ENCODE measurements around the gene DDX49. TPM values are rescaled to one million over a fixed set of nuclear protein-coding genes. Genes with fewer than 3 reads are reported as not detected.

The DDX49 gene
- total RNA-seq, 1 experiment from 2014 or later, result 51.9 TPM

DNA sequence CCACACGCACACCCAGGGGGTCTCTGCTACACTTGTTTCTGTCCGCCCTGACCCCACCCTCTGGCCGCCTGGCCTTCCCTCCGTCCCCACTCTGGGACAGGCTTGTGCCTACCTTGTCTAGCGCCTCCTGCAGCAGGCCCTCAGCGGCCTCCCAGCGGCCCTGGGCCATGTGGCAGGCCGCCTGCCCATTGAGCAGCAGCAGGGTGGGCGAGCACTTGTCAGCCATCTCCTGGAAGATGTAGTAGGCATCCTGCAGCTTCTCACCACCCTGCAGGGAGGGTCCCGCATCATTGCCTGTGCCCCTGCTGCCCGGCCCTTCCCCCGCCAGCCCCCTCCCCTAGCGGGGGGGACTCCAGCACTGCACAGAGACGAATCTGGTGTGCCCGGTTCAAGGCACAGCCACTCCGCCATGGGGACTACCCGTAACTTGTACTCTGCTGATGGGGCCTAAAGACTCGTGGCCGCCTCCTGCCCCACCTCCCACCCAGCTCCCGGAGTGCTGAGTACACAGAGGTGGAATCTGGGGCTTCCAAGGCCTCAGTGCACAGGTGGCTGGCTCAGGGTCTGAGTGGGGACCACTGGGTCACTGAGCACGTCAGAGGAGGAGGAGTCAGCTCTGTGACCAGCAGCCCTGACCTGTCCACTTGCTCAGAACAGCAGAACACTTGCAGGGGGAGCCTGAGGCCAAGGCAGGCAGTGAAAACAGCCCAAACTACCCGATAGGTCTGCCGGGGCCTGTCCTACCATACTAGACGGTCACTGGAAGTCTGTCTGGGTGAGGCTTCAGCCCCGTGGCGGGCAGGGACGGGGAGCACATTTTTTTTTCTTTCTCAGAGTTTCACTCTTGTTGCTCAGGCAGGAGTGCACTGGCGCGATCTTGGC lies 16.1 kb upstream of the DDX49 start:
- Histone ChIP-seq H3K4me2 (ENCODE audit: low read length) (no peak overlapping the region), H3K9ac (ENCODE audit: low read length) (no peak overlapping the region), H3K9me2 (ENCODE audit: insufficient read depth) (no peaks in the 10 kb centered on the region), H3K79me2 (ENCODE audit: insufficient read depth, low read length) (no peaks in the 10 kb centered on the region), H3K4me1 (ENCODE audit: control insufficient read depth in 1 of 2, insufficient read depth in 2 of 2, low read length in 2 of 2) (no peaks in the 10 kb centered on the region), H4K20me1 (ENCODE audit: insufficient read depth) (no peaks in the 10 kb centered on the region), H3K27ac (ENCODE audit: low read depth, low read length) (no peak overlapping the region), H3K36me3 (ENCODE audit: control insufficient read depth in 1 of 2, insufficient read depth in 2 of 2, low read length in 2 of 2) (peaks cover 0 to 9% of the 10 kb centered on the region in 2 experiments; a peak in 3 of 4 replicates), H3K27me3 (ENCODE audit: insufficient read depth, low read length) (no peaks in the 10 kb centered on the region), H2AFZ (ENCODE audit: low read depth, low read length, poor library complexity, severe bottlenecking) (no peak overlapping the region), H3K4me3 (replicated peaks in 1 of 2; ENCODE audit: low read depth in 1 of 2, low read length in 2 of 2) (no peak overlapping the region), H3K9me3 (ENCODE audit: control insufficient read depth in 1 of 2, insufficient read depth in 1 of 2, low read depth in 1 of 2, low read length in 2 of 2) (no peaks in the 10 kb centered on the region)
- DNase-seq (ENCODE audit: low read depth, low spot score) (no peak), ATAC-seq (no peak)
- no peak for TF ChIP-seq EZH2 (IDR thresholded peaks at IDR 0.05)
- TF ChIP-seq, protein P1, sequence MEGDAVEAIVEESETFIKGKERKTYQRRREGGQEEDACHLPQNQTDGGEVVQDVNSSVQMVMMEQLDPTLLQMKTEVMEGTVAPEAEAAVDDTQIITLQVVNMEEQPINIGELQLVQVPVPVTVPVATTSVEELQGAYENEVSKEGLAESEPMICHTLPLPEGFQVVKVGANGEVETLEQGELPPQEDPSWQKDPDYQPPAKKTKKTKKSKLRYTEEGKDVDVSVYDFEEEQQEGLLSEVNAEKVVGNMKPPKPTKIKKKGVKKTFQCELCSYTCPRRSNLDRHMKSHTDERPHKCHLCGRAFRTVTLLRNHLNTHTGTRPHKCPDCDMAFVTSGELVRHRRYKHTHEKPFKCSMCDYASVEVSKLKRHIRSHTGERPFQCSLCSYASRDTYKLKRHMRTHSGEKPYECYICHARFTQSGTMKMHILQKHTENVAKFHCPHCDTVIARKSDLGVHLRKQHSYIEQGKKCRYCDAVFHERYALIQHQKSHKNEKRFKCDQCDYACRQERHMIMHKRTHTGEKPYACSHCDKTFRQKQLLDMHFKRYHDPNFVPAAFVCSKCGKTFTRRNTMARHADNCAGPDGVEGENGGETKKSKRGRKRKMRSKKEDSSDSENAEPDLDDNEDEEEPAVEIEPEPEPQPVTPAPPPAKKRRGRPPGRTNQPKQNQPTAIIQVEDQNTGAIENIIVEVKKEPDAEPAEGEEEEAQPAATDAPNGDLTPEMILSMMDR (IDR thresholded peaks at IDR 0.05 in 2 of 3, conservative IDR thresholded peaks at IDR 0.05 in 1 of 3; ENCODE audit: borderline replicate concordance in 1 of 3, insufficient read depth in 1 of 3, low read depth in 2 of 3, low read length in 2 of 3), result no peak
- no peak for TF ChIP-seq FOSL1 (IDR thresholded peaks at IDR 0.05; ENCODE audit: low read depth)
- TF ChIP-seq, protein P2, sequence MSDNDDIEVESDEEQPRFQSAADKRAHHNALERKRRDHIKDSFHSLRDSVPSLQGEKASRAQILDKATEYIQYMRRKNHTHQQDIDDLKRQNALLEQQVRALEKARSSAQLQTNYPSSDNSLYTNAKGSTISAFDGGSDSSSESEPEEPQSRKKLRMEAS (IDR thresholded peaks at IDR 0.05), result no peak
- TF ChIP-seq SP1 (IDR thresholded peaks at IDR 0.05; ENCODE audit: low read depth), result no peak
- no peak for TF ChIP-seq EZH2phosphoT487 (IDR thresholded peaks at IDR 0.05; ENCODE audit: borderline replicate concordance)
- TF ChIP-seq TCF7L2 (IDR thresholded peaks at IDR 0.05; ENCODE audit: borderline replicate concordance, extremely low read depth, insufficient read depth, insufficient read length), result no peak
- no peak for TF ChIP-seq ZFX (IDR thresholded peaks at IDR 0.05)
- no peak for TF ChIP-seq YY1 (IDR thresholded peaks at IDR 0.05; ENCODE audit: extremely low read depth, insufficient replicate concordance, low read depth, low read length)
- TF ChIP-seq SRF (IDR thresholded peaks at IDR 0.05; ENCODE audit: low read depth), result no peak
- no peak for TF ChIP-seq POLR2A (IDR thresholded peaks at IDR 0.05; ENCODE audit: borderline replicate concordance, extremely low read depth, insufficient read depth, insufficient read length)
- ChIA-PET POLR2A (no interaction called here), CTCF (no interaction called here), RAD21 (ENCODE audit: low non-redundant PET in 1 of 2, low total read pairs in 2 of 2, uncharacterized antibody in 2 of 2, unreplicated experiment in 2 of 2) (no interaction called here)
- intact Hi-C loops (cut with micrococcal nuclease), result no loop called here
- no TSS peak for BruUV-seq (replicated peaks)

Data from HCT116 (cell line).